Measurements from ENCODE around the gene ACIN1. TPM values are rescaled to one million over a fixed set of nuclear protein-coding genes. Genes with fewer than 3 reads are reported as not detected.

ACIN1 gene
- total and polyA plus RNA-seq, 2 of the 13 experiments (the other 11 are each of a cell fraction or from before 2014, with no cell fraction given), result 165 to 183 TPM

DNA sequence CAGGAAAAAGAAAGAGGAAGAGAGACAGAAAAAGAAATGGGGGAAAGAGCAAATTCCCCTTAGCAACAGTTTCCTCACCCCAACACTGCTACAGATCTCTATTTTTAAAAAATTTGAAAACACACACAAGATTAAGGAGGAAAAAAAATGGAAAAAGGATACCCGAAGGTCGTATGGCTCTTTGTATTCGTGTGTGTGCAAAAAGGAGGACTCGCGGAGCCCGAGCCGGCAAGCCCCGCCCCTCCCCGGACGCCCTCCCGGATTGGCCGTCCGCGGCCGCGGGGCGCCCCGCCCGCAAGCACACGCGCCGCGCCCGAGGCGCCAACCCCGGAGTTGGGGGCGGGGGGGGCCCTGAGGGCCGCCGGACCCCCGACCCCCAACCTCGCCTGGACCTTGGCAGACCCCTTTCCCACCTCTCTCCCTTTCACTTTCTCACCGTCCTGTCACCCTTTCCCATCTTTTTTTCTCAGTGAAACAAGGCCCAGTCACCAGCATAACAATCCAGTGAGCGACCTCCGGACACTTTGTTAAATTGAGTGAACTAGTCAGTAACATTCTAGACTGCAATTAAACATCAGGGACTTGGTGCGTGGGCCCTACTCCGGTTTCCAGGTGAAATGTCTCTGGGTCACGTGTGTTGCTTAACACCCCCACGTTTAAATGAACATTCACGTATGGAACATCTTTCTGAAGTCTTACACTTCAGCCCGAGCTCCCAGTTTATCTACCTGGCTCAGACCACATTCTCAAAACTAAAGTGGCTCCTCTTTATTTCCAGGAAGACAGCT, 84.8 kb downstream of the ACIN1 start, which contains the start of gene C14orf93 (continued):
- TF ChIP-seq, protein P1, sequence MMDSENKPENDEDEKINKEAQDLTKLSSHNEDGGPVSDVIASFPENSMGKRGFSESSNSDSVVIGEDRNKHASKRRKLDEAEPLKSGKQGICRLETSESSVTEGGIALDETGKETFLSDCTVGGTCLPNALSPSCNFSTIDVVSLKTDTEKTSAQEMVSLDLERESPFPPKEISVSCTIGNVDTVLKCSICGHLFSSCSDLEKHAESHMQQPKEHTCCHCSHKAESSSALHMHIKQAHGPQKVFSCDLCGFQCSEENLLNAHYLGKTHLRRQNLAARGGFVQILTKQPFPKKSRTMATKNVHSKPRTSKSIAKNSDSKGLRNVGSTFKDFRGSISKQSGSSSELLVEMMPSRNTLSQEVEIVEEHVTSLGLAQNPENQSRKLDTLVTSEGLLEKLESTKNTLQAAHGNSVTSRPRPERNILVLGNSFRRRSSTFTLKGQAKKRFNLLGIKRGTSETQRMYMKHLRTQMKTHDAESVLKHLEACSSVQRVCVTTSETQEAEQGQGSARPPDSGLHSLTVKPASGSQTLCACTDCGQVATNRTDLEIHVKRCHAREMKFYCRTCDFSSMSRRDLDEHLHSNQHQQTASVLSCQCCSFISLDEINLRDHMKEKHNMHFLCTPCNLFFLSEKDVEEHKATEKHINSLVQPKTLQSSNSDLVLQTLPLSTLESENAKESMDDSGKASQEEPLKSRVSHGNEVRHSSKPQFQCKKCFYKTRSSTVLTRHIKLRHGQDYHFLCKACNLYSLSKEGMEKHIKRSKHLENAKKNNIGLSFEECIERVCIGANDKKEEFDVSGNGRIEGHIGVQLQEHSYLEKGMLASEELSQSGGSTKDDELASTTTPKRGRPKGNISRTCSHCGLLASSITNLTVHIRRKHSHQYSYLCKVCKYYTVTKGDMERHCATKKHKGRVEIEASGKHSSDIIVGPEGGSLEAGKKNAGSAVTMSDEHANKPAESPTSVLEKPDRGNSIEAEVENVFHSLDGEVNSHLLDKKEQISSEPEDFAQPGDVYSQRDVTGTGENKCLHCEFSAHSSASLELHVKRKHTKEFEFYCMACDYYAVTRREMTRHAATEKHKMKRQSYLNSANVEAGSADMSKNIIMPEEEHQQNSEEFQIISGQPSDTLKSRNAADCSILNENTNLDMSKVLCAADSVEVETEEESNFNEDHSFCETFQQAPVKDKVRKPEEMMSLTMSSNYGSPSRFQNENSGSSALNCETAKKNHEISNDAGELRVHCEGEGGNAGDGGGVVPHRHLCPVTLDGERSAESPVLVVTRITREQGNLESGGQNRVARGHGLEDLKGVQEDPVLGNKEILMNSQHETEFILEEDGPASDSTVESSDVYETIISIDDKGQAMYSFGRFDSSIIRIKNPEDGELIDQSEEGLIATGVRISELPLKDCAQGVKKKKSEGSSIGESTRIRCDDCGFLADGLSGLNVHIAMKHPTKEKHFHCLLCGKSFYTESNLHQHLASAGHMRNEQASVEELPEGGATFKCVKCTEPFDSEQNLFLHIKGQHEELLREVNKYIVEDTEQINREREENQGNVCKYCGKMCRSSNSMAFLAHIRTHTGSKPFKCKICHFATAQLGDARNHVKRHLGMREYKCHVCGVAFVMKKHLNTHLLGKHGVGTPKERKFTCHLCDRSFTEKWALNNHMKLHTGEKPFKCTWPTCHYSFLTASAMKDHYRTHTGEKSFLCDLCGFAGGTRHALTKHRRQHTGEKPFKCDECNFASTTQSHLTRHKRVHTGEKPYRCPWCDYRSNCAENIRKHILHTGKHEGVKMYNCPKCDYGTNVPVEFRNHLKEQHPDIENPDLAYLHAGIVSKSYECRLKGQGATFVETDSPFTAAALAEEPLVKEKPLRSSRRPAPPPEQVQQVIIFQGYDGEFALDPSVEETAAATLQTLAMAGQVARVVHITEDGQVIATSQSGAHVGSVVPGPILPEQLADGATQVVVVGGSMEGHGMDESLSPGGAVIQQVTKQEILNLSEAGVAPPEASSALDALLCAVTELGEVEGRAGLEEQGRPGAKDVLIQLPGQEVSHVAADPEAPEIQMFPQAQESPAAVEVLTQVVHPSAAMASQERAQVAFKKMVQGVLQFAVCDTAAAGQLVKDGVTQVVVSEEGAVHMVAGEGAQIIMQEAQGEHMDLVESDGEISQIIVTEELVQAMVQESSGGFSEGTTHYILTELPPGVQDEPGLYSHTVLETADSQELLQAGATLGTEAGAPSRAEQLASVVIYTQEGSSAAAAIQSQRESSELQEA (CRISPR knock-in tag; IDR thresholded peaks at IDR 0.05; ENCODE audit: not compliant biosample characterization), result peak; percentile 18
- TF ChIP-seq ZNF746 (CRISPR knock-in tag; IDR thresholded peaks at IDR 0.05), result no peak; the same call in 1 of the 2 replicates
- peak; percentile 77; the same call in 1 of the 2 replicates for TF ChIP-seq ZNF160 (CRISPR knock-in tag; IDR thresholded peaks at IDR 0.05)
- TF ChIP-seq NCOA1 (CRISPR knock-in tag; IDR thresholded peaks at IDR 0.05), result peak; percentile 88; the same call in 1 of the 2 replicates
- TF ChIP-seq, protein P2, sequence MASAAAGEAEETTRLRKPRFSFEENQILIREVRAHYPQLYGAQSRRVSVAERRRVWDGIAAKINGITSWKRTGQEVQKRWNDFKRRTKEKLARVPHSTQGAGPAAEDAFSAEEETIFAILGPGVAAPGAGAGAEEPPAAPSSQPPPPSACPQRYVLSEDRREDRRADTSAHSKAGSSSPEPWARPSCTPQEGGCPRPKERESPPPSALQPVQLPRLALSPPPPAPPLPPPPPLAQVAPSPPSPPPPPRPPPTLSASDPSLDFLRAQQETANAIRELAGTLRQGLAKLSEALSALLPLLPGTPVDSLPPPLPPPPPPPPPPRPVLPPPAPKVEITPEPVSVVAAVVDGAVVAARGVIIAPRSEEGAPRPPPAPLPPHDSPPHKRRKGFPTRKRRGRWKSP (CRISPR knock-in tag; IDR thresholded peaks at IDR 0.05), result peak; percentile 54; the same call in 1 of the 2 replicates
- peak; percentile 67 for TF ChIP-seq ISL2 (CRISPR knock-in tag; IDR thresholded peaks at IDR 0.05)
- no peak for TF ChIP-seq HHEX (CRISPR knock-in tag; IDR thresholded peaks at IDR 0.05)
- TF ChIP-seq, protein P3, sequence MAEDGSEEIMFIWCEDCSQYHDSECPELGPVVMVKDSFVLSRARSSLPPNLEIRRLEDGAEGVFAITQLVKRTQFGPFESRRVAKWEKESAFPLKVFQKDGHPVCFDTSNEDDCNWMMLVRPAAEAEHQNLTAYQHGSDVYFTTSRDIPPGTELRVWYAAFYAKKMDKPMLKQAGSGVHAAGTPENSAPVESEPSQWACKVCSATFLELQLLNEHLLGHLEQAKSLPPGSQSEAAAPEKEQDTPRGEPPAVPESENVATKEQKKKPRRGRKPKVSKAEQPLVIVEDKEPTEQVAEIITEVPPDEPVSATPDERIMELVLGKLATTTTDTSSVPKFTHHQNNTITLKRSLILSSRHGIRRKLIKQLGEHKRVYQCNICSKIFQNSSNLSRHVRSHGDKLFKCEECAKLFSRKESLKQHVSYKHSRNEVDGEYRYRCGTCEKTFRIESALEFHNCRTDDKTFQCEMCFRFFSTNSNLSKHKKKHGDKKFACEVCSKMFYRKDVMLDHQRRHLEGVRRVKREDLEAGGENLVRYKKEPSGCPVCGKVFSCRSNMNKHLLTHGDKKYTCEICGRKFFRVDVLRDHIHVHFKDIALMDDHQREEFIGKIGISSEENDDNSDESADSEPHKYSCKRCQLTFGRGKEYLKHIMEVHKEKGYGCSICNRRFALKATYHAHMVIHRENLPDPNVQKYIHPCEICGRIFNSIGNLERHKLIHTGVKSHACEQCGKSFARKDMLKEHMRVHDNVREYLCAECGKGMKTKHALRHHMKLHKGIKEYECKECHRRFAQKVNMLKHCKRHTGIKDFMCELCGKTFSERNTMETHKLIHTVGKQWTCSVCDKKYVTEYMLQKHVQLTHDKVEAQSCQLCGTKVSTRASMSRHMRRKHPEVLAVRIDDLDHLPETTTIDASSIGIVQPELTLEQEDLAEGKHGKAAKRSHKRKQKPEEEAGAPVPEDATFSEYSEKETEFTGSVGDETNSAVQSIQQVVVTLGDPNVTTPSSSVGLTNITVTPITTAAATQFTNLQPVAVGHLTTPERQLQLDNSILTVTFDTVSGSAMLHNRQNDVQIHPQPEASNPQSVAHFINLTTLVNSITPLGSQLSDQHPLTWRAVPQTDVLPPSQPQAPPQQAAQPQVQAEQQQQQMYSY (CRISPR knock-in tag; IDR thresholded peaks at IDR 0.05), result no peak
- TF ChIP-seq, protein P4, sequence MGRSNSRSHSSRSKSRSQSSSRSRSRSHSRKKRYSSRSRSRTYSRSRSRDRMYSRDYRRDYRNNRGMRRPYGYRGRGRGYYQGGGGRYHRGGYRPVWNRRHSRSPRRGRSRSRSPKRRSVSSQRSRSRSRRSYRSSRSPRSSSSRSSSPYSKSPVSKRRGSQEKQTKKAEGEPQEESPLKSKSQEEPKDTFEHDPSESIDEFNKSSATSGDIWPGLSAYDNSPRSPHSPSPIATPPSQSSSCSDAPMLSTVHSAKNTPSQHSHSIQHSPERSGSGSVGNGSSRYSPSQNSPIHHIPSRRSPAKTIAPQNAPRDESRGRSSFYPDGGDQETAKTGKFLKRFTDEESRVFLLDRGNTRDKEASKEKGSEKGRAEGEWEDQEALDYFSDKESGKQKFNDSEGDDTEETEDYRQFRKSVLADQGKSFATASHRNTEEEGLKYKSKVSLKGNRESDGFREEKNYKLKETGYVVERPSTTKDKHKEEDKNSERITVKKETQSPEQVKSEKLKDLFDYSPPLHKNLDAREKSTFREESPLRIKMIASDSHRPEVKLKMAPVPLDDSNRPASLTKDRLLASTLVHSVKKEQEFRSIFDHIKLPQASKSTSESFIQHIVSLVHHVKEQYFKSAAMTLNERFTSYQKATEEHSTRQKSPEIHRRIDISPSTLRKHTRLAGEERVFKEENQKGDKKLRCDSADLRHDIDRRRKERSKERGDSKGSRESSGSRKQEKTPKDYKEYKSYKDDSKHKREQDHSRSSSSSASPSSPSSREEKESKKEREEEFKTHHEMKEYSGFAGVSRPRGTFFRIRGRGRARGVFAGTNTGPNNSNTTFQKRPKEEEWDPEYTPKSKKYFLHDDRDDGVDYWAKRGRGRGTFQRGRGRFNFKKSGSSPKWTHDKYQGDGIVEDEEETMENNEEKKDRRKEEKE (IDR thresholded peaks at IDR 0.05), result no peak
- TF ChIP-seq GATA4 (IDR thresholded peaks at IDR 0.05; ENCODE audit: borderline replicate concordance, low read depth), result no peak
- TF ChIP-seq RELA (CRISPR knock-in tag; IDR thresholded peaks at IDR 0.05), result 0 out of 2 replicates have a peak, but pooled peaks have one; percentile 34
- TF ChIP-seq POGZ (CRISPR knock-in tag; IDR thresholded peaks at IDR 0.05), result no peak; the same call in 1 of the 2 replicates

All from HepG2 (cell line).